BLaER1 treated with 17β-estradiol and CSF1 and Interleukin-3, amounts not matched to agents 10 nM and 100 nM (cell line): ENCODE measurements around the gene GUCY2C.

Experiments
- H3K27ac ChIP-seq, 11 experiments: shearing (Covaris generic); formaldehyde crosslinking; 2 replicates each; pipeline ENCODE4 v1.8.1; 2022
- H3K27me3 ChIP-seq, 11 experiments: shearing (Covaris generic); formaldehyde crosslinking; 2 replicates each; pipeline ENCODE4 v1.8.1; 2022
- H3K36me3 ChIP-seq, 11 experiments: shearing (Covaris generic); formaldehyde crosslinking; 2 replicates each; pipeline ENCODE4 v1.8.1; 2022
- H3K4me1 ChIP-seq, 10 experiments: shearing (Covaris generic); formaldehyde crosslinking; 2 replicates each; pipeline ENCODE4 v1.8.1; 2022
- H3K4me2 ChIP-seq, 11 experiments: shearing (Covaris generic); formaldehyde crosslinking; 2 replicates each; pipeline ENCODE4 v1.8.1; 2022
- H3K4me3 ChIP-seq, 10 experiments: shearing (Covaris generic); formaldehyde crosslinking; 2 replicates each; pipeline ENCODE4 v1.8.1; 2022
- H3K9ac ChIP-seq, 11 experiments: shearing (Covaris generic); formaldehyde crosslinking; 2 replicates each; pipeline ENCODE4 v1.8.1; 2022
- H3K9me3 ChIP-seq, 11 experiments: shearing (Covaris generic); formaldehyde crosslinking; replicated peaks in 1 of 11; 2 replicates each; pipeline ENCODE4 v1.8.1; 2022
- H4K20me1 ChIP-seq, 11 experiments: shearing (Covaris generic); formaldehyde crosslinking; 2 replicates each; pipeline ENCODE4 v1.8.1; 2022
- Cebpa-rat ChIP-seq, 11 experiments: shearing (Covaris generic); IDR thresholded peaks; 2 replicates each; pipeline ENCODE4 v1.8.1; 2022

GUCY2C gene

GRCh38 chr12:14665354-14666348 is 30.7 kb downstream of the GUCY2C start:
- Histone ChIP-seq H3K9me3 (peaks cover 0 to 10% (median 3%) of the 10 kb centered on the region in 11 experiments; a peak in 12 of 22 replicates), H3K9ac (no peak overlapping the region), H3K4me3 (no peak overlapping the region), H4K20me1 (no peaks in the 10 kb centered on the region), H3K4me2 (0 out of 22 replicates have a peak overlapping the region, but pooled peaks of 2 of the 11 experiments have one; percentile 6 to 17), H3K4me1 (peaks cover 0 to 12% (median 0%) of the 10 kb centered on the region in 10 experiments; a peak in 5 of 20 replicates), H3K27me3 (no peaks in the 10 kb centered on the region), H3K36me3 (no peaks in the 10 kb centered on the region), H3K27ac (no peak overlapping the region)
- no peak for TF ChIP-seq Cebpa-rat (IDR thresholded peaks at IDR 0.05)

- Histone ChIP-seq H3K27me3 (no peaks in the 10 kb centered on the region), H3K27ac (no peak overlapping the region), H3K9me3 (peaks cover 0 to 7% (median 0%) of the 10 kb centered on the region in 11 experiments; a peak in 1 of 22 replicates), H4K20me1 (no peaks in the 10 kb centered on the region), H3K4me2 (no peak overlapping the region), H3K4me1 (peaks cover 0 to 12% (median 0%) of the 10 kb centered on the region in 10 experiments; a peak in 5 of 20 replicates), H3K36me3 (no peaks in the 10 kb centered on the region), H3K4me3 (no peak overlapping the region), H3K9ac (no peak overlapping the region)
- TF ChIP-seq Cebpa-rat (IDR thresholded peaks at IDR 0.05), result no peak
These were observed 31.9 kb downstream of the GUCY2C start for GRCh38 chr12:14664434-14665023.

- Histone ChIP-seq H3K4me2 (no peak overlapping the region), H3K27me3 (no peaks in the 10 kb centered on the region), H4K20me1 (no peaks in the 10 kb centered on the region)
These were observed 33.4 kb downstream of the GUCY2C start for GRCh38 chr12:14663002-14663401.

GRCh38 chr12:14656846-14657245 is 39.6 kb downstream of the GUCY2C start:
- Histone ChIP-seq H3K36me3 (no peaks in the 10 kb centered on the region), H3K27ac (no peak overlapping the region), H3K4me2 (no peak overlapping the region), H3K27me3 (no peaks in the 10 kb centered on the region), H3K9me3 (peaks cover 0 to 10% (median 0%) of the 10 kb centered on the region in 11 experiments; a peak in 4 of 22 replicates), H4K20me1 (no peaks in the 10 kb centered on the region), H3K9ac (no peak overlapping the region), H3K4me3 (no peak overlapping the region), H3K4me1 (no peaks in the 10 kb centered on the region)
- no peak for TF ChIP-seq Cebpa-rat (IDR thresholded peaks at IDR 0.05)

More at GRCh38 chr12:14663002-14663401, 33.4 kb downstream of the GUCY2C start:
- Histone ChIP-seq H3K4me1 (peaks cover 0 to 12% (median 0%) of the 10 kb centered on the region in 10 experiments; a peak in 5 of 20 replicates), H3K36me3 (no peaks in the 10 kb centered on the region), H3K4me3 (no peak overlapping the region), H3K27ac (no peak overlapping the region), H3K9me3 (peaks cover 0 to 7% (median 0%) of the 10 kb centered on the region in 11 experiments; a peak in 1 of 22 replicates), H3K9ac (no peak overlapping the region)
- TF ChIP-seq Cebpa-rat (IDR thresholded peaks at IDR 0.05), result no peak

GRCh38 chr12:14655284-14655683 is 41.1 kb downstream of the GUCY2C start:
- Histone ChIP-seq H3K4me1 (no peaks in the 10 kb centered on the region), H3K27me3 (no peaks in the 10 kb centered on the region), H3K9ac (no peak overlapping the region), H3K4me2 (no peak overlapping the region), H3K36me3 (no peaks in the 10 kb centered on the region), H3K27ac (no peak overlapping the region), H4K20me1 (no peaks in the 10 kb centered on the region), H3K4me3 (no peak overlapping the region), H3K9me3 (peaks cover 0 to 10% (median 0%) of the 10 kb centered on the region in 11 experiments; a peak in 4 of 22 replicates)
- TF ChIP-seq Cebpa-rat (IDR thresholded peaks at IDR 0.05), result no peak

GRCh38 chr12:14654842-14655241 is 41.6 kb downstream of the GUCY2C start:
- TF ChIP-seq Cebpa-rat (IDR thresholded peaks at IDR 0.05), result no peak
- Histone ChIP-seq H3K27me3 (no peaks in the 10 kb centered on the region), H3K4me2 (no peak overlapping the region), H3K4me3 (no peak overlapping the region), H3K9ac (no peak overlapping the region), H4K20me1 (no peaks in the 10 kb centered on the region), H3K36me3 (no peaks in the 10 kb centered on the region), H3K9me3 (peaks cover 0 to 10% (median 0%) of the 10 kb centered on the region in 11 experiments; a peak in 4 of 22 replicates), H3K4me1 (no peaks in the 10 kb centered on the region), H3K27ac (no peak overlapping the region)

GRCh38 chr12:14654416-14654815 is 42.0 kb downstream of the GUCY2C start:
- Histone ChIP-seq H4K20me1 (no peaks in the 10 kb centered on the region), H3K4me1 (no peaks in the 10 kb centered on the region), H3K9me3 (peaks cover 0 to 10% (median 0%) of the 10 kb centered on the region in 11 experiments; a peak in 4 of 22 replicates), H3K27ac (no peak overlapping the region), H3K9ac (no peak overlapping the region), H3K4me2 (no peak overlapping the region), H3K36me3 (no peaks in the 10 kb centered on the region), H3K4me3 (no peak overlapping the region), H3K27me3 (no peaks in the 10 kb centered on the region)
- no peak for TF ChIP-seq Cebpa-rat (IDR thresholded peaks at IDR 0.05)

GRCh38 chr12:14652483-14652882 is 43.9 kb downstream of the GUCY2C start:
- H3K4me2 ChIP-seq, result no peak overlapping the region
- H3K36me3 ChIP-seq, result no peaks in the 10 kb centered on the region
- no peaks in the 10 kb centered on the region for H4K20me1 ChIP-seq
- H3K9ac ChIP-seq, result no peak overlapping the region
- no peak for TF ChIP-seq Cebpa-rat (IDR thresholded peaks at IDR 0.05)
- no peaks in the 10 kb centered on the region for H3K4me1 ChIP-seq
- H3K27me3 ChIP-seq, result no peaks in the 10 kb centered on the region
- H3K4me3 ChIP-seq, result no peak overlapping the region
- no peak overlapping the region for H3K27ac ChIP-seq
- peaks cover 0 to 10% (median 0%) of the 10 kb centered on the region in 11 experiments; a peak in 4 of 22 replicates for H3K9me3 ChIP-seq

GRCh38 chr12:14651371-14651770 is 45.0 kb downstream of the GUCY2C start:
- no peaks in the 10 kb centered on the region for H4K20me1 ChIP-seq
- no peak for TF ChIP-seq Cebpa-rat (IDR thresholded peaks at IDR 0.05)
- no peaks in the 10 kb centered on the region for H3K36me3 ChIP-seq
- no peak overlapping the region for H3K9ac ChIP-seq
- no peak overlapping the region for H3K4me3 ChIP-seq
- H3K4me2 ChIP-seq, result no peak overlapping the region
- H3K27me3 ChIP-seq, result no peaks in the 10 kb centered on the region
- no peak overlapping the region for H3K27ac ChIP-seq
- no peaks in the 10 kb centered on the region for H3K4me1 ChIP-seq
- H3K9me3 ChIP-seq, result peaks cover 0 to 10% (median 0%) of the 10 kb centered on the region in 11 experiments; a peak in 1 of 22 replicates
